Stimulated activated CD8-positive, alpha-beta memory T cell treated with anti-CD3 and anti-CD28 coated beads, Interleukin-7, amount 100 ng/mL, for 24 hours (primary cell): Measurements from ENCODE around the gene ITPR2.
"Not testable (repeated sequence)": the region's sequence is repeated elsewhere in the genome, so short reads cannot be mapped to it uniquely, and the experiment has no call there.

Experiments
- DNase-seq: peaks from one replicate; pipeline ENCODE4 v3.0.0-alpha.2; 2020; ENCODE audit warnings: low read depth

The ITPR2 gene

GRCh38 chr12:26623136-26623535 lies 209.9 kb downstream of the ITPR2 start:
- DNase-seq: no peak

GRCh38 chr12:26622601-26623000 lies 210.4 kb downstream of the ITPR2 start:
- no peak for DNase-seq

- DNase-seq: no peak
Observed at GRCh38 chr12:26621932-26622331, 211.1 kb downstream of the ITPR2 start.

GRCh38 chr12:26620907-26621306 lies 212.1 kb downstream of the ITPR2 start:
- DNase-seq: no peak

- DNase-seq: no peak
Observed at GRCh38 chr12:26617513-26617912, 215.5 kb downstream of the ITPR2 start.

- DNase-seq: no peak
Observed at GRCh38 chr12:26614011-26614616, 218.9 kb downstream of the ITPR2 start.

GRCh38 chr12:26612203-26612602 lies 220.8 kb downstream of the ITPR2 start:
- DNase-seq: no peak

- DNase-seq: no peak
Observed at GRCh38 chr12:26611598-26611997, 221.4 kb downstream of the ITPR2 start.

GRCh38 chr12:26610774-26611173 lies 222.2 kb downstream of the ITPR2 start:
- no peak for DNase-seq

GRCh38 chr12:26609986-26610385 lies 223.0 kb downstream of the ITPR2 start:
- no peak for DNase-seq

GRCh38 chr12:26608706-26609105 lies 224.3 kb downstream of the ITPR2 start:
- no peak for DNase-seq

- no peak for DNase-seq
Observed at GRCh38 chr12:26608273-26608672, 224.7 kb downstream of the ITPR2 start.

- no peak for DNase-seq
Observed at GRCh38 chr12:26606911-26607310, 226.1 kb downstream of the ITPR2 start.

- DNase-seq: not testable (repeated sequence)
Observed at GRCh38 chr12:26604813-26605212, 228.2 kb downstream of the ITPR2 start.

GRCh38 chr12:26599096-26599695 lies 233.8 kb downstream of the ITPR2 start:
- no peak for DNase-seq

GRCh38 chr12:26595806-26596205 lies 237.2 kb downstream of the ITPR2 start:
- DNase-seq: no peak

- DNase-seq: no peak
Observed at GRCh38 chr12:26580619-26581018, 252.4 kb downstream of the ITPR2 start.

GRCh38 chr12:26576266-26576665 lies 256.7 kb downstream of the ITPR2 start:
- no peak for DNase-seq

GRCh38 chr12:26573225-26573909 lies 259.6 kb downstream of the ITPR2 start:
- DNase-seq: no peak

GRCh38 chr12:26572137-26572536 lies 260.9 kb downstream of the ITPR2 start:
- DNase-seq: no peak

- no peak for DNase-seq
Observed at GRCh38 chr12:26571560-26571959, 261.4 kb downstream of the ITPR2 start.

GRCh38 chr12:26567126-26567525 lies 265.9 kb downstream of the ITPR2 start:
- no peak for DNase-seq

GRCh38 chr12:26566675-26567074 lies 266.3 kb downstream of the ITPR2 start:
- no peak for DNase-seq

GRCh38 chr12:26566186-26566585 lies 266.8 kb downstream of the ITPR2 start:
- DNase-seq: no peak
